Lower lobe of right lung (tissue), 2 donors: ENCODE data around the gene LAMA3. TPM values are rescaled to one million over a fixed set of nuclear protein-coding genes. Genes with fewer than 3 reads are reported as not detected.
A peak's percentile ranks its signal among the peaks of the same experiment; 100 is the strongest.

Experiments
- ATAC-seq, 2 donors: fragments of 200-7000 bp; cut with Tn5 transposase; one replicate each; pipeline ENCODE4 v1.9.1; 2020 to 2022; ENCODE audit warnings: mild to moderate bottlenecking in 2 of 2, moderate library complexity in 2 of 2
- DNase-seq: peaks from one replicate; pipeline ENCODE4 v3.0.0-alpha.2; 2020
- H3K27ac ChIP-seq: fragments of 200-600 bp; one replicate; pipeline ENCODE4 v1.8.0; 2022
- H3K27me3 ChIP-seq: fragments of 200-600 bp; one replicate; pipeline ENCODE4 v1.8.0; 2022; ENCODE audit warnings: low read depth
- H3K36me3 ChIP-seq: fragments of 200-600 bp; one replicate; pipeline ENCODE4 v1.8.0; 2022; ENCODE audit warnings: mild to moderate bottlenecking
- H3K4me1 ChIP-seq: fragments of 200-600 bp; one replicate; pipeline ENCODE4 v1.8.0; 2022
- H3K4me3 ChIP-seq: fragments of 200-600 bp; one replicate; pipeline ENCODE4 v1.8.0; 2022; ENCODE audit warnings: mild to moderate bottlenecking
- H3K9me3 ChIP-seq: fragments of 200-600 bp; one replicate; pipeline ENCODE4 v1.8.0; 2022
- CTCF ChIP-seq: fragments of 200-600 bp; IDR thresholded peaks from one replicate; pipeline ENCODE4 v1.8.0; 2022; ENCODE audit warnings: antibody characterized with exemption, mild to moderate bottlenecking
- intact Hi-C: fragments of 100-400 bp; cut with DNase I; formaldehyde crosslinking; loops from one replicate; pipeline ENCODE4 v1.11.0; 2022
- total RNA-seq: library from RNA; stranded (reverse); fragmentation: NEBNext Ultra II Directional; extraction: Animal tissue kit (Norgen Biotek cat#: 25700); gene quantifications from one replicate; pipeline ENCODE4 v1.2.1, GENCODE V29; 2021
- donor health status: DM: no; HTN: yes; CAD: no; lungs with severe emphysema.

LAMA3 gene
- total RNA-seq, 1 donor from 2014 or later, result 89.1 TPM

- ATAC-seq, result no peak
- no peak for TF ChIP-seq CTCF
Observed at GRCh38 chr18:23756590-23757436, 67.6 kb downstream of the LAMA3 start.

GRCh38 chr18:23757437-23757733 is 68.1 kb downstream of the LAMA3 start:
- Histone ChIP-seq H3K9me3 (no peaks in the 10 kb centered on the region), H3K4me3 (no peak overlapping the region), H3K27me3 (no peaks in the 10 kb centered on the region), H3K4me1 (no peaks in the 10 kb centered on the region), H3K27ac (no peak overlapping the region), H3K36me3 (no peaks in the 10 kb centered on the region)
- DNase-seq (no peak), ATAC-seq (no peak)
- TF ChIP-seq CTCF, result no peak
- intact Hi-C loops, result no loop called here

More at GRCh38 chr18:23756590-23757436, 67.6 kb downstream of the LAMA3 start:
- Histone ChIP-seq H3K9me3 (no peaks in the 10 kb centered on the region), H3K27me3 (no peaks in the 10 kb centered on the region), H3K36me3 (no peaks in the 10 kb centered on the region), H3K4me3 (no peak overlapping the region), H3K4me1 (no peaks in the 10 kb centered on the region), H3K27ac (no peak overlapping the region)
- intact Hi-C loops, result no loop called here
- no peak for DNase-seq

- Histone ChIP-seq H3K36me3 (no peaks in the 10 kb centered on the region), H3K4me1 (no peaks in the 10 kb centered on the region), H3K9me3 (no peaks in the 10 kb centered on the region), H3K27ac (no peak overlapping the region), H3K4me3 (no peak overlapping the region), H3K27me3 (no peaks in the 10 kb centered on the region)
- DNase-seq (no peak), ATAC-seq (peak in 1 of 2 donors; percentile 43)
- no peak for TF ChIP-seq CTCF
- intact Hi-C loops, result no loop called here
Observed at GRCh38 chr18:23758281-23758680, 69.0 kb downstream of the LAMA3 start.

GRCh38 chr18:23761941-23762340 is 72.7 kb downstream of the LAMA3 start:
- TF ChIP-seq CTCF, result no peak
- Histone ChIP-seq H3K27me3 (no peaks in the 10 kb centered on the region), H3K9me3 (no peaks in the 10 kb centered on the region), H3K36me3 (peaks cover 8% of the 10 kb centered on the region), H3K4me3 (no peak overlapping the region), H3K27ac (no peak overlapping the region), H3K4me1 (no peaks in the 10 kb centered on the region)
- no peak for ATAC-seq
- no peak for DNase-seq
- intact Hi-C loops, result no loop called here

GRCh38 chr18:23763343-23763742 is 74.1 kb downstream of the LAMA3 start:
- no peak overlapping the region for H3K27ac ChIP-seq
- no peaks in the 10 kb centered on the region for H3K4me1 ChIP-seq
- no peaks in the 10 kb centered on the region for H3K27me3 ChIP-seq
- intact Hi-C loops, result no loop called here
- no peak overlapping the region for H3K4me3 ChIP-seq
- DNase-seq (no peak), ATAC-seq (no peak)
- H3K36me3 ChIP-seq, result peaks cover 8% of the 10 kb centered on the region
- TF ChIP-seq CTCF, result no peak
- H3K9me3 ChIP-seq, result no peaks in the 10 kb centered on the region
